Pons (tissue), 1 donor: Measurements from ENCODE around the gene SERPINB13.
"Not testable (repeated sequence)": the region's sequence is repeated elsewhere in the genome, so short reads cannot be mapped to it uniquely, and the experiment has no call there.

Experiments used
- DNase-seq: peaks from one replicate; pipeline ENCODE4 v3.0.0-alpha.2; 2016; ENCODE audit warnings: low spot score

Gene SERPINB13

GRCh38 chr18:63590373-63590772, 3.2 kb downstream of the SERPINB13 start:
- DNase-seq: no peak

DNA sequence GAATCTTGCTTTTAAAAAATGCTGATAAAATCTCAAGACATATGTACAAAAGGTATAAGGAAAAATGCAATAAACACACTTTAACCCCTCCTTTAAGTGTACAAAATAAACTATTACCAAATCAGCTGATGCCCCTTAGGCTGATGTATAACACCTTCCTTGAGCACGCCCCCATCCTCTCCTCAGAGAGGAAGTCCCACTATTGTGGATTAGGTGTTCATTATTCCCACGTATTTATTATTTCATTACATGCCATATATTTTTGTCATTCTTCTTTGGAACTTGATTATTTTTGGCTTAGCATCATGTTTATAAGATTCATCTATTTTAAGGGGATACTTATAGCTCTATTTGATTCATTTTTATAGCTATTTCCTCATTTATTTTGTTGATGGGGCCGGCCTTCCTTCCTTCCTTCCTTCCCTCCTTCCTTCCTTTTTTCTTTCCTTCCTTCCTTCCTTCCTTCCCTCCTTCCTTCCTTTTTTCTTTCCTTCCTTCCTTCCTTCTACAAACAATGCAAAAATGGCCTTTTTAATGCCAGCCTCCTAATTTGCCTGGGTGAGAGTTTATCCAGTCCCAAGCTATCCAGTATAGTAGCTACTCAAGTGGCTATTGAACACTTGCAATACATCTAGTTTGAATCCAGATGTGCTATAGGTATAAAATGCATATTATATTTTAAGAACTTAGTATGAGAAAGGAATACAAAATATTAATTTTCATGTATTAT, 4.0 kb downstream of the SERPINB13 start:
- DNase-seq: no peak

GRCh38 chr18:63591725-63592124, 4.6 kb downstream of the SERPINB13 start:
- no peak for DNase-seq

GRCh38 chr18:63592471-63592870, 5.3 kb downstream of the SERPINB13 start:
- DNase-seq: no peak

- DNase-seq: no peak
Measured at GRCh38 chr18:63596964-63597363, 9.8 kb downstream of the SERPINB13 start.

DNA sequence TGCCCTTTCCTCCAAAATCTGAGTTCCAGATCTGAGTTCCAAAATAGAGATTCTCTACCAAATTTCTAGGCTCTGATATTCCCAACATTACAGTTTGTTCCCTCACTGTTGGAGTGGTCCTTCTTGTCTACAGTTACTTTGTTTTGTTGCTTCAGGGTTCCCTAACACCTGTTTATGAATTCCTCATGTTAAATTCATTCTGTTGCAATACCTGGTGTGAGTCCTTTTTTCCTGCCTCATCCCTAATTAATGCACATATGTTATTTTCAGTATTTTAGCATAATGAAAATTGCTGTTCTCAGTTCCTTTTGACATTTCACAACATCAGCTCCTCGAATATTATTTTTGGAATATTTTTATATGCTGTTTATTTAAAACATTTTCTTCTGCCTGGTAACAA, 16.2 kb downstream of the SERPINB13 start:
- DNase-seq: no peak

GRCh38 chr18:63603772-63604171, 16.6 kb downstream of the SERPINB13 start:
- DNase-seq: no peak

DNA sequence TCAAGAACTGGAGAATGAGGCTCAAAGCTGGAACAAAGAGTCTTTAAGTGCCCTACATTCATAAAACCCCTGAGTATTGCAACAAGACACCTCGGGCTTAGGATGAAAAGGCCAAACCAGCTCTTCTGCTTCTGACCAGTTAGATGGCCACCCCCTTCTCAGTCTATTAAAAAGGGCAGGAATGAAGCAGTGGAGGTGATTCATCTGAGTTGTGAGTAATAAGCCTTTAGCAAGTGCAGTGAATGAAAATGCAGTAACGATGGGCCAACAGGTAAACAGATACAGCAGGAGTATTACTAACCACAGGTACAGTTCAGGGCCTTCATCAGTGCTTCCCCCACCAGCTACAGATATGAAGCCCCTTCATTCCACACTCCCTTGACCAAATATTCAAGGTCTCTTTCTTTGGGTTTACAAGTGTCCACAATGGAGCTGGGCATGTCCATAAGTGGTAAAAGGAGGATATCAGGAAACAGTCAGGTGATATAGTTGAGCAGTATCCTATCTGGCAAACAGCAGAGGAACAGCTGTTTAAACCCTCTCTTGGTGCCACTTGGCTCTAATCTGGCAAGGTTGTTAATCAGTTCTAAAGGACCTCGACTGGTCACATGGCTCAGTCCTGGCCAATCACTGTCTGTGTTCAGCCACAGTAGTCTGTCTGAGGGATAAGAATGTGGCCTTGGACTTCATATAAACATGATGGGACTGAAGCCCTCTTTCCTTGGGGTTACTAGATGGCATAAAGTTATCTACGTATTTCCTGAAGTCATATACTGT, 17.8 kb downstream of the SERPINB13 start:
- no peak for DNase-seq

GRCh38 chr18:63606526-63606925, 19.4 kb downstream of the SERPINB13 start:
- no peak for DNase-seq

DNA sequence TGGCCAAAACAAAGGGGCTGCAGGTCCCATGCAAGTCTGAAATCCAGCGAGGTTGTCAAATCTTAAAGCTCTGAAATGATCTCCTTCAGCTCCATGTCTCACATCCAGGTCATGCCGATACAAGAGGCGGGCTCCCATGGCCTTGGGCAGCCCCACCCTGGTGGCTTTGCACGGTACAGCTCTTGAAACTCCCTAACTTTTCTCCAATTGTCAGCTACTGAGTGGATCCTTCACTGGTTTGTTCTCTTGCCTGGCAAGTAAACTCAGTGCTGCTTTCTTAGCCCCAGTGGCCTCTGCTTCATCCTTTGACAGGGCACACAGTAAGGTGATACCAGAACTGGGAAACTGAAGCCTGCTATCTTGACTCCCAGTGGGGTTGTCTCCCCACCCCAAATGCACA, 26.3 kb downstream of the SERPINB13 start:
- no peak for DNase-seq

DNA sequence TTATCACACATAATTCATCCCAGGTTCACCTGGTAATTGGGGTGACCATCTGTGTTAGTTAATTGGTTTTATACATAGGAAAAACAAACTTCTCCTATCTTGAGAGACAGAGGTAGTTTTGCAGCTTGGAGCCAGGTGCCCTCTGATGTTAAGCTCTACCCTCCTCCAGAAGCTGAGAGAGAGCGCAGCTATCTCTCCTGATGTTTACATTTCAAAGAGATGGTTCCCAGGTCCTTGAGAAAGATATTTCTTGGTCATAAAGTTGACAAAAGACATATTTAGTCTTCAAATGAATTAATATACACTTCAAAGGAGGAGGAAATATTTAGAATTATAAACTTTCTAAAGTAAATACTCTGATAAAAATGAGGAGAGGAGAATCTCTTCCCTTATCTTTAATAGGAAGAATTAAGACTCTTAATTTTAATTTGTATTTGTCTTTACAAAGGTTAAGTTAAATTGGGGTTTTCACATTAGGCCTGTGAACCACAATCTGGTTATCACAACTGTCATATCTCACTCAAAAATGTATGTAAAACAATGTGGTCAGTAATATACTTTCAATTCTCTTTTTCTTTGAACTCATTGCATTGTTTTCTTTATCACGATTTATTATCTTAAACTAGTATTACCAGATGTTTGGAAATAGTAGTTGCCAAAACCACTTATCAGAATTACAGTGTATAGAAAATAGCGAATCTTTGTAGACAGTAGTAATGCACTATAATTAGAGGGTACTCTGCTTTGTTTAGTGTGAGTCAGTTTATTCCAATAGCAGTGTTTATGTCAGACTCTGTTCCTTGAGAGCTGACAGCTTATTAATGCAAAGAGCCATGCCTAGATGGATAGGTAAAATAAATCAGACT, 30.1 kb downstream of the SERPINB13 start:
- DNase-seq: no peak

- no peak for DNase-seq
Measured at GRCh38 chr18:63617915-63618234, 30.7 kb downstream of the SERPINB13 start.

DNA sequence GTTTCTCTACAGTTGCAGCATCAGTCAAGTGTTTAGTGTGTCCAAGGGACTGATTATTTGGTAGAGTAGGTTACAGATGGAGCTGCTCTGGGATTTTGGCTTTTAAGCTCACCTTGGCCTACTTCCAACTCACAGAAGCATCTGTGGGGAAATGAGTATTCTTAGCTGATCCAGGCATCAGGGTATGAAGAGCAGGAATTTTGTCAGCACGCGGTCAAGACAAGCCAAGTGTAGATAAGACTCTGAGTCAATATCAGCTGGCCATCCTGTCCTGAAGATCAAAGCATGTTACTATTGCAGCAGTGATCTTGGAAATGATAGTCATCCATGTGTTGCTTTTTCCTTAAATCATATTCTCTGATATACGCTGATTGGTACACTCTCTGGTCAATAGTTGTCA, 32.5 kb downstream of the SERPINB13 start:
- no peak for DNase-seq

DNA sequence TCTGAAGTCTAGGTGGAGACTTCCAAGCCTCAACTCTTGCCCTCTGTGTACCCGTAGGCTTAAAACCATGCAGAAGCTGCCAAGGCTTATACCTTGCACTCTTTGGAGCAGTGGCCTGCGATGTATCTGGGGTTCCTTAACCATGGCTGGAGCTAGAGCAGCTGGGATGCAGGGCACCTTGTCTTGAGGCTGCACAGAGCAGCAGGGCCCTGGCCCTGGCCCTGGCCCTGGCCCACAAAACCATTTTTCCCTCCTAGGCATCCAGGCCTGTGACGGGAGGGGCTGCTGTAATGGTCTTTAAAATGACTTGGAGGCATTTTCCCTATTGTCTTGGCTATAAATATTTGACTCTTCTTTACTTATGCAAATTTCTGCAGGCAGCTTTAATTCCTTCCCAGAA, 37.7 kb downstream of the SERPINB13 start:
- no peak for DNase-seq

GRCh38 chr18:63626431-63626830, 39.3 kb downstream of the SERPINB13 start:
- no peak for DNase-seq

GRCh38 chr18:63627819-63628218, 40.7 kb downstream of the SERPINB13 start:
- DNase-seq: no peak

- no peak for DNase-seq
Measured at GRCh38 chr18:63637703-63638102, 50.6 kb downstream of the SERPINB13 start.

DNA sequence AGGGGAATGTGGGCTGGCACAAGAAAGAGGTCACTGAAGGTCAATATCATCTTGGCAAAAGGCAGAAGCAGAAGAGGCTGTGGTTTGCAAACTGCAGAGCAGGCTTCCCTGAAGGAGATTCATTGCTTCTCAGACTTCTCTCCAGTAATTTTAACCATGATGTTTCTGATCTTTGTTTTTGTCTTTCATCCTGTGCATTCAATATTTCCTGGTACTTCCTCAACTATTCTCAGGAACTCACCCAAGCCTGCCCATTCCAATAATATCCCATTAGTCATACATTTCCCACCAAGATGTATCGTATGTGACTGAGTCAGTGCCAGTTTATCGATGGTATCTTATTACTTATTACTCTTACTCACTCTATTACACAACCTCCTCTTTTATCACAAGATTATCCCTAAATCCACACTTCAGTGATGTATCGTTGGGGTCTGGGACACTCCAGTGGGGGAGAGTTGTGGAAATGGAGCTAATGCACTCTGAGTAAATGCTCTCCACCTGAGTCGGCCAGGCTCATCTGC, 54.1 kb downstream of the SERPINB13 start:
- not testable (repeated sequence) for DNase-seq

- DNase-seq: not testable (repeated sequence)
Measured at GRCh38 chr18:63642668-63643356, 55.7 kb downstream of the SERPINB13 start.

DNA sequence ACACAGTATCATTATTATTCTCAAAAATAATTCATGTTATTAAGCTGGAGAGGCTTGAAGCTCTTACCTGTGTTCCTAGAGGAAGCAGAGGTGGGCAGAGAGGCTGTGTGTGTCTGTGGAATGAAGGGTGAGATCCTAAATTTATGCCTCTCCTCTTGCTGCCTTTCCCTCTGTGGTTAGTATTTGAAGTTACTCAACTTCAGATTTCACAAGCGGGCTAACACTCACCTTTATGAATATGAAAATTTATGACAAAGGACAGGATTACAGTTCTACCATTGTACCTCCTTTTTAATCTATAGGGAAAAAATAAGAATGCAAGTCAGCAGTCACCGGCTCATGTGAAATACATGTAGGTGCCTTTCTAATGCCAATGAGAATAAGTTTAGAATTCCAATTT, 57.0 kb downstream of the SERPINB13 start, which contains the start of gene SERPINB4:
Gene SERPINB4 (minus strand): TSS at position 115 of the 400 bp plus-strand sequence. CDS start 679 bp downstream, outside the sequence.
- DNase-seq: not testable (repeated sequence)

GRCh38 chr18:63644694-63645093, 57.6 kb downstream of the SERPINB13 start:
- not testable (repeated sequence) for DNase-seq

DNA sequence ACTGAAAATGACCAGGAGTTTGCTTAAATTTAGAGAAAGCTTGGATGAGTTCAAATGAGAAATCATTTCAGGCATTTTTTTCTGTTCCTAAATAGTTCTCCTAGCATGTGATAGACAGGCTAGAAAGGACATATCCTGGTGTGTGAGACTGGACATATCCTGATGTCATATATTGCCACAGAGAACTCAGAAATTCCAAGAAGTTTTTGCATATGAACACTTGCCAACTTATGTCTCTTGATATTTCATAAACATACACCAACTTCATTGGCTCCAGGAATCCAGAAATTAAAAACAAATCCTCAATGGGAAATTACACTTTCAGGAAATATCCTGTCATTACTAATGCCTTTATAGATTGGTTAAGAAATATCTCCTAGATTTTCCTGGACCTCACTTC, 59.8 kb downstream of the SERPINB13 start:
- no peak for DNase-seq
